Neutrophil (primary cell): Measurements from ENCODE around the gene TRIP10.

Experiments
- H3K27ac ChIP-seq: fragments of 200-600 bp; sonication (generic); 2 replicates; pipeline ENCODE4 v1.5.1; 2016; ENCODE audit warnings: mild to moderate bottlenecking, moderate library complexity
- H3K27me3 ChIP-seq: fragments of 200-600 bp; sonication (generic); 2 replicates; pipeline ENCODE4 v1.6.0; 2016; ENCODE audit warnings: mild to moderate bottlenecking
- H3K36me3 ChIP-seq: fragments of 200-600 bp; sonication (generic); 2 replicates; pipeline ENCODE4 v1.5.1; 2017
- H3K4me1 ChIP-seq, 2 experiments: fragments of 200-600 bp in 1 of 2; sonication (generic) in 1 of 2; 1 replicate in 1 of 2; 2 replicates in 1 of 2; pipeline versions ENCODE4 v1.5.1 to v1.6.1; 2013 to 2016; ENCODE audit warnings: low read depth in 1 of 2, low read length in 1 of 2, mild to moderate bottlenecking in 1 of 2, moderate library complexity in 1 of 2; ENCODE audit not compliant: control insufficient read depth in 1 of 2, insufficient read depth in 1 of 2
- H3K4me3 ChIP-seq, 2 experiments: fragments of 200-600 bp in 1 of 2; sonication (generic) in 1 of 2; 1 replicate in 1 of 2; 2 replicates in 1 of 2; pipeline ENCODE4 v1.5.1; 2013 to 2016; ENCODE audit warnings: low read depth in 1 of 2, low read length in 1 of 2, mild to moderate bottlenecking in 1 of 2, moderate library complexity in 1 of 2
- H3K9me3 ChIP-seq: fragments of 200-600 bp; sonication (generic); 2 replicates; pipeline ENCODE4 v1.5.1; 2016
- TF ChIP-seq, protein P1 (sequence below): fragments of 200-600 bp; sonication (generic); IDR thresholded peaks from 2 replicates; pipeline ENCODE4 v1.5.1; 2016; ENCODE audit warnings: antibody characterized with exemption

Gene TRIP10

GRCh38 chr19:6791237-6791636, 51.8 kb downstream of the TRIP10 start:
- TF ChIP-seq, protein P1, sequence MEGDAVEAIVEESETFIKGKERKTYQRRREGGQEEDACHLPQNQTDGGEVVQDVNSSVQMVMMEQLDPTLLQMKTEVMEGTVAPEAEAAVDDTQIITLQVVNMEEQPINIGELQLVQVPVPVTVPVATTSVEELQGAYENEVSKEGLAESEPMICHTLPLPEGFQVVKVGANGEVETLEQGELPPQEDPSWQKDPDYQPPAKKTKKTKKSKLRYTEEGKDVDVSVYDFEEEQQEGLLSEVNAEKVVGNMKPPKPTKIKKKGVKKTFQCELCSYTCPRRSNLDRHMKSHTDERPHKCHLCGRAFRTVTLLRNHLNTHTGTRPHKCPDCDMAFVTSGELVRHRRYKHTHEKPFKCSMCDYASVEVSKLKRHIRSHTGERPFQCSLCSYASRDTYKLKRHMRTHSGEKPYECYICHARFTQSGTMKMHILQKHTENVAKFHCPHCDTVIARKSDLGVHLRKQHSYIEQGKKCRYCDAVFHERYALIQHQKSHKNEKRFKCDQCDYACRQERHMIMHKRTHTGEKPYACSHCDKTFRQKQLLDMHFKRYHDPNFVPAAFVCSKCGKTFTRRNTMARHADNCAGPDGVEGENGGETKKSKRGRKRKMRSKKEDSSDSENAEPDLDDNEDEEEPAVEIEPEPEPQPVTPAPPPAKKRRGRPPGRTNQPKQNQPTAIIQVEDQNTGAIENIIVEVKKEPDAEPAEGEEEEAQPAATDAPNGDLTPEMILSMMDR: no peak
- no peaks in the 10 kb centered on the region for H3K9me3 ChIP-seq
- H3K27ac ChIP-seq: peak overlapping the region; percentile 51
- H3K4me1 ChIP-seq: peaks cover 6 to 13% of the 10 kb centered on the region in 2 experiments
- peaks cover 25% of the 10 kb centered on the region for H3K36me3 ChIP-seq
- H3K27me3 ChIP-seq: no peaks in the 10 kb centered on the region
- H3K4me3 ChIP-seq: no peak overlapping the region

GRCh38 chr19:6793411-6793810, 53.9 kb downstream of the TRIP10 start:
- Histone ChIP-seq H3K27ac (peak overlapping the region; percentile 18), H3K4me3 (no peak overlapping the region), H3K9me3 (no peaks in the 10 kb centered on the region), H3K4me1 (peaks cover 25 to 34% of the 10 kb centered on the region in 2 experiments), H3K36me3 (peaks cover 8% of the 10 kb centered on the region), H3K27me3 (no peaks in the 10 kb centered on the region)
- TF ChIP-seq, protein P1: no peak

DNA sequence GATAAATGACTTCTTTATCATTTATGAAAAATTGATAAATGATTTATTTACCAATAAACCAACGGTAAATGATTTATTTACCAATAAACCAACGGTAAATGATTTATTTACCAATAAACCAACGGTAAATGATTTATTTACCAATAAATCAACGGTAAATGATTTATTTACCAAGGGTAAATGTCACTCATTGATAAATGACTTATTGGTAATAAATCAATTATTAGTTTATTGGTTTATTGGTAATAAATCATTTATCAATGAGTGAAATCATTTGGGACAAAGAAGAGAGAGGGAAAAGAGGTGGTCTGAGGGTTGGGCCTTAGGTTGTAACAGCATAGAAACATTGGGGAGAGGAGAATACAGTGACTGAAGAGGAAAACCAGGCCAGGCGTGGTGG, 54.5 kb downstream of the TRIP10 start:
- no peaks in the 10 kb centered on the region for H3K27me3 ChIP-seq
- H3K27ac ChIP-seq: peak overlapping the region; percentile 46
- H3K36me3 ChIP-seq: peaks cover 3% of the 10 kb centered on the region
- H3K4me3 ChIP-seq: no peak overlapping the region
- TF ChIP-seq, protein P1: no peak
- H3K4me1 ChIP-seq: peaks cover 27 to 40% of the 10 kb centered on the region in 2 experiments
- H3K9me3 ChIP-seq: no peaks in the 10 kb centered on the region

GRCh38 chr19:6794686-6795431, 55.4 kb downstream of the TRIP10 start:
- Histone ChIP-seq H3K27ac (peak overlapping the region; percentile 46), H3K36me3 (peaks cover 3% of the 10 kb centered on the region), H3K27me3 (no peaks in the 10 kb centered on the region), H3K9me3 (no peaks in the 10 kb centered on the region), H3K4me3 (no peak overlapping the region), H3K4me1 (peaks cover 36 to 48% of the 10 kb centered on the region in 2 experiments)
- TF ChIP-seq, protein P1: no peak

GRCh38 chr19:6796278-6796677, 56.8 kb downstream of the TRIP10 start:
- Histone ChIP-seq H3K9me3 (no peaks in the 10 kb centered on the region), H3K4me3 (no peak overlapping the region), H3K36me3 (peaks cover 3% of the 10 kb centered on the region), H3K27me3 (no peaks in the 10 kb centered on the region), H3K27ac (peak overlapping the region; percentile 64), H3K4me1 (peaks cover 47 to 55% of the 10 kb centered on the region in 2 experiments)
- TF ChIP-seq, protein P1: no peak
